ENCODE measurements around the gene DNAJC5. TPM values are rescaled to one million over a fixed set of nuclear protein-coding genes. Genes with fewer than 3 reads are reported as not detected.

DNAJC5 gene
- total RNA-seq, 1 experiment from 2014 or later: 79.9 TPM

GRCh38 chr20:63972312-63973159, 77.6 kb downstream of the DNAJC5 start:
- peaks cover 58% of the 10 kb centered on the region for H3K36me3 Mint-ChIP-seq (ENCODE audit: insufficient read depth, unreplicated experiment)
- H3K4me1 Mint-ChIP-seq (ENCODE audit: low read depth, unreplicated experiment): peaks cover 41% of the 10 kb centered on the region
- no peaks in the 10 kb centered on the region for H3K27me3 Mint-ChIP-seq (ENCODE audit: unreplicated experiment)
- no peak for DNase-seq
- intact Hi-C loops (cut with micrococcal nuclease; ENCODE audit: unreplicated experiment): loop anchor here (5.0 kb wide), 1 partner anchor 435 kb away; the partner anchor contains the start of gene PTK6
- CTCF ChIA-PET: interaction anchor here (0.7 to 2.6 kb wide), 2 partner anchors 210 to 434 kb away, joined by 7 to 31 read pairs; no protein-coding TSS in a partner anchor
- TF ChIP-seq CTCF (IDR thresholded peaks at IDR 0.05; ENCODE audit: unreplicated experiment): no peak
- no TSS peak for BruUV-seq (replicated peaks)
- no peaks in the 10 kb centered on the region for H3K9me3 Mint-ChIP-seq (ENCODE audit: low read depth, unreplicated experiment)
- H3K4me3 Mint-ChIP-seq (ENCODE audit: low read depth, unreplicated experiment): no peak overlapping the region
- H3K27ac Mint-ChIP-seq (ENCODE audit: unreplicated experiment): peak overlapping the region; percentile 0

GRCh38 chr20:63973160-63973479, 78.2 kb downstream of the DNAJC5 start:
- Mint-ChIP-seq H3K36me3 (ENCODE audit: insufficient read depth, unreplicated experiment) (peaks cover 63% of the 10 kb centered on the region), H3K27ac (ENCODE audit: unreplicated experiment) (peak overlapping the region; percentile 0), H3K27me3 (ENCODE audit: unreplicated experiment) (no peaks in the 10 kb centered on the region), H3K4me3 (ENCODE audit: low read depth, unreplicated experiment) (peak overlapping the region; percentile 39), H3K4me1 (ENCODE audit: low read depth, unreplicated experiment) (peaks cover 46% of the 10 kb centered on the region), H3K9me3 (ENCODE audit: low read depth, unreplicated experiment) (no peaks in the 10 kb centered on the region)
- TF ChIP-seq CTCF (IDR thresholded peaks at IDR 0.05; ENCODE audit: unreplicated experiment): no peak
- intact Hi-C loops (cut with micrococcal nuclease; ENCODE audit: unreplicated experiment): loop anchor here (5.0 kb wide), 1 partner anchor 436 kb away; the partner anchor contains the start of gene PTK6
- BruUV-seq (replicated peaks): no TSS peak
- DNase-seq: no peak
- CTCF ChIA-PET: interaction anchor here (1.0 to 2.6 kb wide), 5 partner anchors 16 to 435 kb away, joined by 3 to 31 read pairs (median 5); partner anchors contain the start of genes TPD52L2 and UCKL1

GRCh38 chr20:63973636-63974401, 78.9 kb downstream of the DNAJC5 start:
- peaks cover 63% of the 10 kb centered on the region for H3K36me3 Mint-ChIP-seq (ENCODE audit: insufficient read depth, unreplicated experiment)
- no peaks in the 10 kb centered on the region for H3K9me3 Mint-ChIP-seq (ENCODE audit: low read depth, unreplicated experiment)
- H3K4me1 Mint-ChIP-seq (ENCODE audit: low read depth, unreplicated experiment): peaks cover 44% of the 10 kb centered on the region
- CTCF ChIA-PET: interaction anchor here (0.6 to 2.6 kb wide), 9 partner anchors 17 to 436 kb away, joined by 3 to 31 read pairs (median 4); partner anchors contain the start of genes TPD52L2 and UCKL1
- no peaks in the 10 kb centered on the region for H3K27me3 Mint-ChIP-seq (ENCODE audit: unreplicated experiment)
- intact Hi-C loops (cut with micrococcal nuclease; ENCODE audit: unreplicated experiment): loop anchor here (5.0 kb wide), 1 partner anchor 437 kb away; the partner anchor contains the start of gene PTK6
- H3K27ac Mint-ChIP-seq (ENCODE audit: unreplicated experiment): peak overlapping the region; percentile 0
- peak; percentile 99 for TF ChIP-seq CTCF (IDR thresholded peaks at IDR 0.05; ENCODE audit: unreplicated experiment)
- BruUV-seq (replicated peaks): no TSS peak
- H3K4me3 Mint-ChIP-seq (ENCODE audit: low read depth, unreplicated experiment): peak overlapping the region; percentile 39
- DNase-seq: peak; percentile 98
